ENCODE measurements around the gene PROCA1.

PROCA1 gene

DNA sequence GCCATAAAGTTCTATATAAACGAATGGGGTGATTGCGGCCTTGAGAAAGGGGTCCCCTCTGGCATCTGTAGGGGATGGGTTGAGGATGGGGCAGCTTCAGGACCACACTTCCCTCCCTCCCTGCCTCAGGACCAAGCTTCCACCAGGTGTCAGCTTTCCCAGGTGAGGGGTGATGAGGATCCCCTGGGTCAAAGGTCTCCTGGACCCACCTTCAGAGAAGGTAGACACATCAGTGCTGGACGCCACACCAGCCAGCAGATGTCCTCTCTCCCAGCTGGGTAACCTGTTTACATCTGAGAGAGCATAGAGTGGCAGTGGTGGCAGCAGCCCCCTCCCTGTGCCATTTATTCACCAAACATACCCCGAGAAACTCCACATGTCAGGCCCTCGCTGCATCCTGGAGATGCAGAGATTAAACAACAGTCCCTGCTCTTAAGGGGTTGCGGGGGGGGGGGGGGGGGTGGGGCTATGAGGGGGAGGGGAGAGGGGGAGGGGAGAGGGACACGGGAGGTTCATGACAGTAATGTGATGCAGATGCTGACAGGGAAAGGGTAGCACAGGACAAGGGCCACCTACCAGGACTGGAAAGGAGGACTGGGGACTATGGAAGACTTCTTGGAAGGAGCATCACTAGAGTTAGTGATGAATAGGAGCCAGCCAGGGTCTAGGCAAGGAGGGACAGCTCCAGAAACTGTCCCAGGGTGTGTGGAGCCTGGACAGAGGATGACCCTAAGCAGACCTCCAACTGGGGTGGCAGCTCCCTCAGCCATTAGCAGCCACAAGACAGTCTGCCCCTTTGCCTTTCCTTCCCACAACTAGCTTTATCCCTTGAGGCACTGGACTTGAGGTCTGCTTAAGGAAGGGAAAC lies 5.0 kb downstream of the PROCA1 start:
- no peak overlapping the region for H3K27ac ChIP-seq (ENCODE audit: low read length)
- H3K4me1 ChIP-seq (ENCODE audit: insufficient read depth, low read length), result peaks cover 4% of the 10 kb centered on the region; the same call in 1 of the 2 replicates
- H3K27me3 ChIP-seq (ENCODE audit: insufficient read depth, low read length), result no peaks in the 10 kb centered on the region
- no peak overlapping the region for H3K9ac ChIP-seq (ENCODE audit: low read depth, low read length)
- H3K9me3 ChIP-seq (ENCODE audit: insufficient read depth, low read depth, low read length), result no peaks in the 10 kb centered on the region
- H3K36me3 ChIP-seq (ENCODE audit: insufficient read depth, low read depth, low read length), result peaks cover 38% of the 10 kb centered on the region
- H3K4me3 ChIP-seq (ENCODE audit: low read length), result no peak overlapping the region

DNA sequence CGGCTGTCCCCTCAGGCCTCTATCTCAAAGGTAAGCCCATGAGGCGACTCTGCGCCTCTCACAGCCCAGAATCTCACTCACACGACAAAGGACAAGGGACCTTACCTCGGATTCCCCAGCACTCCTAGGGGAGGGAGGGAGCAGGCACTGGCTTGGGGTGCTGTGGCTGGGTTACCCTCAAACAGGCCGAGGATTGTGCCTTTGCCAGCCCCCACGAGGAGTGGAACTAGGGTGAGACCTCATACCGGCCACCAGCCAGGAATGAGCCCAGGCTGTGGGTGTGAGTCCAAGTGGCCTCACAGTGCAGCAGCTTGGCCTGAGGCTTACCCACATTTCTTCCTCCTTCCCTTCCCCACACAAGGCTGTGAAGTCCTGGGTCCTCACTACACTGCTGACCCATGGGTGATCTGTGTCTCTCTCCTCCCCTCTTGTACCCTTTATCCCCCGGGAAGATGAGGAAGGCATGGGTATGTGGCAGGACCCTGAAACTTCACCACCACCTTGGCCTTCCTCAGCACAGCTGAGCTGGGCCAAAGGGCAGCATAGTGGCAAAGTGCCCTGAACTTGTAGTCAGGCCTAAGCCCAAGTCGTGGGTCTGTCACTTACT lies 5.9 kb downstream of the PROCA1 start:
- Histone ChIP-seq H3K36me3 (ENCODE audit: insufficient read depth, low read depth, low read length) (peaks cover 46% of the 10 kb centered on the region), H3K4me3 (ENCODE audit: low read length) (no peak overlapping the region), H3K27me3 (ENCODE audit: insufficient read depth, low read length) (no peaks in the 10 kb centered on the region), H3K27ac (ENCODE audit: low read length) (no peak overlapping the region), H3K9ac (ENCODE audit: low read depth, low read length) (no peak overlapping the region), H3K9me3 (ENCODE audit: insufficient read depth, low read depth, low read length) (no peaks in the 10 kb centered on the region), H3K4me1 (ENCODE audit: insufficient read depth, low read length) (peaks cover 4% of the 10 kb centered on the region; the same call in 1 of the 2 replicates)

DNA sequence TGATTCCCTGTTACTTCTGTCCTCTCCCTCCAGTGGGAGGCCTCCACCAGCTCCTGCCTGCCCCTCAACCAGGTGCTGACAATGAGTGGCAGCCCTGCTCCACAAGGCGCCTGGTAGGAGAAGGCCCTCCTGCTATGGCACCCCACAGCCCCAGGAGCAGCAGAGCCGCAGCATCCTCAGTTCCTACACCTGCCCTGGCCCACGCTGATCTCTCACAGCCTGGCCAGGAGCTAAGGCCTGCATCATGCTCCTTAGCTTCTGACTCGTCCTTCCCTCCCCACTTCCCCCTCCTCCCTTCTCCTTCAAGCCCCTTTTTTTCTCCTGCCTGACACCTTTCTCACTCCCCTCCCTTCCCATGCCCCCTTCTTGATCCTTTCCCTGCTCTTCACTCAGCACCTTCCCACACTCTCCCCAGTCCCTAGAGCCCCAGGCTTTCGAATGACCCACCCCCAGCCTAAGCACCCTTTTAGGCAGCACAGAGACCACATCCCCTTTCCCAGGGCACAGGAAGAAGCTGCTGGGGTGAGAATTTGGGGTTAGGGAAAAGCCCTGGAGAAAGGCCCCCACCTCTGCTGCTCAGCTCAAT lies 6.5 kb downstream of the PROCA1 start:
- no peak overlapping the region for H3K27ac ChIP-seq (ENCODE audit: low read length)
- no peaks in the 10 kb centered on the region for H3K27me3 ChIP-seq (ENCODE audit: insufficient read depth, low read length)
- no peak overlapping the region for H3K9ac ChIP-seq (ENCODE audit: low read depth, low read length)
- H3K9me3 ChIP-seq (ENCODE audit: insufficient read depth, low read depth, low read length), result no peaks in the 10 kb centered on the region
- no peak overlapping the region for H3K4me3 ChIP-seq (ENCODE audit: low read length)
- H3K4me1 ChIP-seq (ENCODE audit: insufficient read depth, low read length), result peaks cover 4% of the 10 kb centered on the region; the same call in 1 of the 2 replicates
- H3K36me3 ChIP-seq (ENCODE audit: insufficient read depth, low read depth, low read length), result peaks cover 53% of the 10 kb centered on the region

DNA sequence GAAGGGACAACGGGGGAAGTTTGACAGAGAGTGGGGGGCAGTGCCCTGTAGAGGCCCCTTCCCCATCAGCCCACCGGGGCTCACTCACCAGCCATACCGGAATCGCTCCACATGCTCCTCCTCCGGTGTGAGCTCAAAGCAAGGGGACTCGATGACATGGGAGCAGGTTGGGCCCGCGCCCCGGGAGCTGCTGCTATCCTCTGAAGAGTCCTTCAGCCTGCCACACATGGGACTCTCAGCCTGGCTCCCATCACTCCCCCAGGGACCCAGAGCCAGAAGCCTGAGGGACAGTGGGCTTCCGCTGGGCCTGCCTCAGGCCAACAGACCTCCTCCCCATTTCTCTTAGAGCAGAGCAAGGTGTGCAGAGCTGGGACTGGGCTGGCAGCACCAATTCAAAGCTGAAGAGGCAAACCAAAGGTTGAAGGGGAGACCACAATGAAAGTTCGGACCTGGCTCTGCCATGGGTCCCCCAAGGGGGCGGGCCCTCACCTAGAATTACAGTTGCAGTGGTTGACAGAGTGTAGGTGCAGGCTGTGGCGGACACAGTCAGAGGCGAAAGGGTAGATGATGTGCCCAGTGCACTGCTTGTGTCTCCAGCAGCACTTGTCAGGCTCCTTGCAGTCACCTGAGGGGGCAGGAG lies 7.3 kb downstream of the PROCA1 start:
- no peaks in the 10 kb centered on the region for H3K27me3 ChIP-seq (ENCODE audit: insufficient read depth, low read length)
- no peak overlapping the region for H3K27ac ChIP-seq (ENCODE audit: low read length)
- 0 out of 2 replicates have a peak, but pooled peaks cover 4% of the 10 kb centered on the region for H3K4me1 ChIP-seq (ENCODE audit: insufficient read depth, low read length)
- peaks cover 61% of the 10 kb centered on the region for H3K36me3 ChIP-seq (ENCODE audit: insufficient read depth, low read depth, low read length)
- H3K9me3 ChIP-seq (ENCODE audit: insufficient read depth, low read depth, low read length), result no peaks in the 10 kb centered on the region
- no peak overlapping the region; the same call in 1 of the 2 replicates for H3K9ac ChIP-seq (ENCODE audit: low read depth, low read length)
- no peak overlapping the region for H3K4me3 ChIP-seq (ENCODE audit: low read length)

DNA sequence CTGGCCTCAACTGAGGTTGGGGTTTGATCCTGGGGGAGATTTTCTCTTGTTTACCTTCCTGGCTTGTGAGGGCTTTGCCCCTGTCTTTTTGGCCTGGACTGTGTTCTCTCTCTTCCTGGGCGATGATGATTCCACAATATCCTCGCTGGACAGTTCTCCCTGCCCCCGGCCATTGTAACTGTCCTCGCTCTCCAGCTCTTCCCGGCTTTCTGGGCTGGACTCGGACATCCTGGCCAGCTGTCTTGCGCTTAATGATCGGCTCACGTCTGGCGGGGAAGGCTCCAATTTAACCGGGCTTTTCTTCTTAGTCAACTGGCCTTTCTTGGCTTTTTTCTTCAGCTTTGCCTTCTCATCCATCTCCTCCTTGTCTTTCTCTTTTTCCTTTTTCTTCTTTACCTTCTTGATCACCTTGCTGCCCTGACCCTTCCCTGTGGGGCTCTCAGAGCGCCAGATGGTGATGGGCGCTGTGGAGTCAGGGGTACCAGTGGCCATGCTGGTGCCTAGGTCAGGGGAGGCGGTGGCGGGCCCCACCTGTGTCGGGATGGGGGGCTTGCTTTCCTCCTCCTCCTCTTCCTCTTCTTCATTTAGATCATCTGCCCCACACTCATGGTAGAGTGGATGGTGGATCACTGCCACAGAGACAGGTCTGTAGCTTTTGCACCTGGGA lies 8.0 kb downstream of the PROCA1 start:
- no peak overlapping the region for H3K4me3 ChIP-seq (ENCODE audit: low read length)
- peaks cover 68% of the 10 kb centered on the region for H3K36me3 ChIP-seq (ENCODE audit: insufficient read depth, low read depth, low read length)

DNA sequence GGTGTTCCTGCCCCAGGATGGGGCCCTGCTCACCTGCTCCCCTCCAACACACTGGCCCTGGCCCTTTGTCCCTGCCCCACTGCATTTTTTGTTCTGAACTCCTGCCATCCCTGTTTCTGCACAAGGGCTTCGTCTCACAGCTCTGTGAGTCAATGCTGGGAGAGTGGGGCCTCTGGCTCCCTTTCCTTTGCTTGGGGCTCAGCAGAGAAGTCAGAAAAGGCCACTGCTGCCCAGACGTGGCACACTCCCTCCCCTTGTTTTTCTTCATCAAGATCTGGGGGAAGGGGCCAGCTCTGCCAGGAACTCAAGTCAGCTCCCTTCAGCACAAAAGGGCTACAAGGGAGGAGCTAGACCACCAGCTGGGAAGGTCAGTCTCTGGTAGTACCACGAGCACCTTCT lies 8.9 kb downstream of the PROCA1 start:
- no peak overlapping the region for H3K27ac ChIP-seq (ENCODE audit: low read length)
- no peaks in the 10 kb centered on the region for H3K9me3 ChIP-seq (ENCODE audit: insufficient read depth, low read depth, low read length)
- no peak overlapping the region for H3K9ac ChIP-seq (ENCODE audit: low read depth, low read length)
- H3K4me3 ChIP-seq (ENCODE audit: low read length), result no peak overlapping the region
- peaks cover 77% of the 10 kb centered on the region for H3K36me3 ChIP-seq (ENCODE audit: insufficient read depth, low read depth, low read length)
- 0 out of 2 replicates have a peak, but pooled peaks cover 4% of the 10 kb centered on the region for H3K4me1 ChIP-seq (ENCODE audit: insufficient read depth, low read length)
- no peaks in the 10 kb centered on the region for H3K27me3 ChIP-seq (ENCODE audit: insufficient read depth, low read length)

More for the DNA sequence above, 8.0 kb downstream of the PROCA1 start:
- H3K9ac ChIP-seq (ENCODE audit: low read depth, low read length), result no peak overlapping the region; the same call in 1 of the 2 replicates
- H3K27me3 ChIP-seq (ENCODE audit: insufficient read depth, low read length), result no peaks in the 10 kb centered on the region
- 0 out of 2 replicates have a peak, but pooled peaks cover 4% of the 10 kb centered on the region for H3K4me1 ChIP-seq (ENCODE audit: insufficient read depth, low read length)
- H3K9me3 ChIP-seq (ENCODE audit: insufficient read depth, low read depth, low read length), result no peaks in the 10 kb centered on the region
- H3K27ac ChIP-seq (ENCODE audit: low read length), result no peak overlapping the region

DNA sequence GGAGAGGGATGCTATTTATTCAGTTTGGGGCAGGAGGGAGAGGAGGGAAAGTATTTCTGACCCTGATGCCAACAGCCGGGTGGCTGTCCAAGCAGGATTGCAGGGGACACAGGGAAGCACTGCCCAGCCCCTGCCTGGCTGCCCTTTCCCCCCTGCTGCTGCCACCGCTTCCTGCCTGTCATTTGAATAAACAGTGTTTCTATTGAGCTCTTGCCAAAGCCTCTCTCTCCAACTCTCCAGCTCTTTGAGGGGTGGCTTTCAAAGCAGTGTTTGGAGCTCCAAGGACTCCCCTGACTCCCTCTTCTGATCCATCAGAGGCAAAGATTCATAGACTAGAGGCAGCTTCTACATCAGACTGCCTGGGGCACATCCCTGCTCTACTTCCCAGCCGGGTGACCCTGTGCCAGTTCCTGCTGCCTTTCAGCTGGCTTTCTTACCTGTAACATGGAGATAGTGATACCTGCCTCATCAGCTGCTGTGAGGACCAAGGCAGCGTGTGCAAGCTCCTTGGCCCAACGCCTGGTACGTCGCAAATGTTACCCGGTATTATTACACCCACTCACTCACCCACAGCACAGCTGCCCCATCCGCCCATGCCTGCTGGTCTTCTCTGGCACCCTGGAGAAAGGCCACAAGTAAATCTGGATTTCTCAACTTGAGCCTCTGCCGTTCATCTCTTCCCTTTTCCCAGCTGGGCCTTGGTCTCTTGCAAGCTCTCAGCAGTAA lies 9.5 kb downstream of the PROCA1 start:
- peaks cover 83% of the 10 kb centered on the region for H3K36me3 ChIP-seq (ENCODE audit: insufficient read depth, low read depth, low read length)
- H3K4me3 ChIP-seq (ENCODE audit: low read length), result no peak overlapping the region
- H3K9ac ChIP-seq (ENCODE audit: low read depth, low read length), result no peak overlapping the region
- no peaks in the 10 kb centered on the region for H3K9me3 ChIP-seq (ENCODE audit: insufficient read depth, low read depth, low read length)
- H3K27me3 ChIP-seq (ENCODE audit: insufficient read depth, low read length), result no peaks in the 10 kb centered on the region
- no peak overlapping the region for H3K27ac ChIP-seq (ENCODE audit: low read length)
- H3K4me1 ChIP-seq (ENCODE audit: insufficient read depth, low read length), result 0 out of 2 replicates have a peak, but pooled peaks cover 3% of the 10 kb centered on the region

DNA sequence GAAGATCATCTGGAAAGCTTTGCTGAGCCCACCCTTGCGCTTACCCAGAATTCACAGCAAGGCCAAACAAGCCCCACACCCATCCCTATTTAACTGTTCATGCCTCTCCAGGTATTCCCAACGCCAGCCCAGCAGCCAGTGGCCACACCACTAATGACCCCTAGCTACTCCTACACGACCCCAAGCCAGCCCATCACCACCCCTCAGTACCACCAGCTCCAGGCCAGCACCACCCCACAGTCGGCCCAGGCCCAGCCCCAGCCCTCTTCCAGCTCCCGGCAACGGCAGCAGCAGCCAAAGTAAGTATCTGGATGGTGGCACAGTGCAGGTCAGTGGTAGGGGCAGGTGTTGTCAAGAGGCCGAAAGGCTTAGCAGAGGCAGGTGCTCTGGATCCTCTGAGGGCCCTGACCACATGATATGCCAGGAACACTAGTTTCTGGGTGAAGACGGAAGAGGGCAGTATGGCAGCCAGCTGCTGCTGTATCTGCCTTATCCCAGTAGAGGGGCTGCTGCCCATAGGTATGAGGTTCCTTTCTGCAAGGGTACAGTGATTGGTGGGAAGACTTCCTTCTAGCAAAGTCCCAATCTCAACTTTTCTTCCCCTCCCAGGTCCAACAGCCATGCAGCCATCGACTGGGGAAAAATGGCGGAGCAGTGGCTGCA lies 10.7 kb downstream of the PROCA1 start:
- Histone ChIP-seq H3K9ac (ENCODE audit: low read depth, low read length) (no peak overlapping the region), H3K27me3 (ENCODE audit: insufficient read depth, low read length) (no peaks in the 10 kb centered on the region), H3K9me3 (ENCODE audit: insufficient read depth, low read depth, low read length) (no peaks in the 10 kb centered on the region), H3K4me1 (ENCODE audit: insufficient read depth, low read length) (no peaks in the 10 kb centered on the region), H3K36me3 (ENCODE audit: insufficient read depth, low read depth, low read length) (peaks cover 90% of the 10 kb centered on the region), H3K4me3 (ENCODE audit: low read length) (no peak overlapping the region), H3K27ac (ENCODE audit: low read length) (no peak overlapping the region)

DNA sequence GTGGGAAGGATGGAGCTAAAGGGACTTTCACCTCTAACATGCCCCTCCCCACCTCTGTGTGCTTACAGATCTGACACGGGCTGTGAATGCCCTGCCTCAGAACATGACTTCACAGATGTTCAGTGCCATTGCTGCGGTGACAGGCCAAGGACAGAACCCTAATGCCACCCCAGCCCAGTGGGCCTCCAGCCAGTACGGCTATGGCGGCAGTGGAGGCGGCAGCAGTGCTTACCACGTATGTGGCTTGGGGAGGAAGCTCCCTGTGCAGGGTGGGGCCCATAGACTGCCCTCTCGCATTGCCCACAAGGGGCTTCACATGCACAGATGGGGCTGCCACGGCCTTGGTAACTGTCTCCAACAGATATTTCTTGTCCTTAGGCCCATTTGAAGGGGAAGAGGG lies 11.4 kb downstream of the PROCA1 start:
- Histone ChIP-seq H3K9me3 (ENCODE audit: insufficient read depth, low read depth, low read length) (no peaks in the 10 kb centered on the region), H3K27me3 (ENCODE audit: insufficient read depth, low read length) (no peaks in the 10 kb centered on the region), H3K4me3 (ENCODE audit: low read length) (no peak overlapping the region), H3K9ac (ENCODE audit: low read depth, low read length) (no peak overlapping the region), H3K4me1 (ENCODE audit: insufficient read depth, low read length) (no peaks in the 10 kb centered on the region), H3K27ac (ENCODE audit: low read length) (no peak overlapping the region), H3K36me3 (ENCODE audit: insufficient read depth, low read depth, low read length) (peaks cover 95% of the 10 kb centered on the region)

DNA sequence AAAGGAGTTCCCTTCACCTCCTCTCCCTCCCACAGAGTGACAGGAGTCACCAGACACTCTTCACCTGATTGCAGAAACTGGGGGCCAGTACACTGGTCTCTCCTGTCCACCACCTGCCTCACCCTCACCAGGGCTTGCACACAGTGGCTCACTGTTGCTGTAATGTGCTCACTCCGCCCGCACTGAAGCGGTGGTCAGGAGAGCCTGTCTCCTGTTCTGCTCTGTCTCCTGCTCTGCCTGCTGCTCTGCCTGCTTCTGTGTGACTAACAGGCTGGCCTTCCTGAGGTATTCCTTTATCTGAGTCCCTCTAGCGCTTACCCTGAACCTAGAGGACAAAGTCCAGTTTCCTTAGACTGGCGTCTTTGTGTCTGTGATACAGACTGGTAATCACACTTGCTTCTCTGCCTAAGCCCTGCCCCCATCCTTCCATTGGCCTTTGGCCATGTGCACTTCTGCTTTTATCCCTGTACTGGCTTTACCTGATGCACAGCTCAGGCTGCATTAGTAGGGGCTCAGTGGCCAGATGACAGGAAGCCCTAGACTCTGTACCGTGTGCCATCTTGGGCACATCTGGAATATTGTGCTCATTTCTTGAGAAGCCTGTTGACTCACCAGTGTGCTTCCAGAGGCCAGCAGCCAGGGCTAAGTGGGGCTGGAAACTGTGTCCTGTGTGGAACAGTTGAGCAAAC lies 13.3 kb downstream of the PROCA1 start:
- peaks cover 100% of the 10 kb centered on the region for H3K36me3 ChIP-seq (ENCODE audit: insufficient read depth, low read depth, low read length)
- H3K27me3 ChIP-seq (ENCODE audit: insufficient read depth, low read length), result no peaks in the 10 kb centered on the region
- H3K9ac ChIP-seq (ENCODE audit: low read depth, low read length), result no peak overlapping the region
- no peak overlapping the region for H3K27ac ChIP-seq (ENCODE audit: low read length)
- no peaks in the 10 kb centered on the region for H3K9me3 ChIP-seq (ENCODE audit: insufficient read depth, low read depth, low read length)
- H3K4me1 ChIP-seq (ENCODE audit: insufficient read depth, low read length), result no peaks in the 10 kb centered on the region
- H3K4me3 ChIP-seq (ENCODE audit: low read length), result no peak overlapping the region
